ENCODE measurements around the gene SLCO4C1.

SLCO4C1 gene

DNA sequence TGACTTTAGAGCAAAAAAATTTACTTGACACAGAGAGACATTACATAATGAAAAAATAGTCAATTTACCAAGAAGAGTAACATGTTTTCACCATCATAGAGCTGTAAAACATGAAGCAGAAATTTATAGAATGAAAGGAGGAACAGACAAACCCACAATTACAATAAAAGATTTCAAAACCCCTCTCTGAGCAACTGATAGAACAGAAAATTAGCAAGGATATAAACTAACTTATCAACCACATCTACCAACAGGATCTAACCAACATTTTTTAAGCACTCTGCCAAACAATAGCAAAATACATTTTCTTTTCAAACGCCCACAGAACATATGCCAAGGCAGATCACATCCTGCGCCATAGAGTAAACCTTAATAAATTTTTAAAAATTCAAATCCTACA, 17.9 kb downstream of the SLCO4C1 start:
- in situ Hi-C loops (cut with MboI; ENCODE audit: low pct_unique_long_range_greater_than_20kb, low sequenced_read_pairs, unreplicated experiment), result no loop called here
- TF ChIP-seq, protein P1, sequence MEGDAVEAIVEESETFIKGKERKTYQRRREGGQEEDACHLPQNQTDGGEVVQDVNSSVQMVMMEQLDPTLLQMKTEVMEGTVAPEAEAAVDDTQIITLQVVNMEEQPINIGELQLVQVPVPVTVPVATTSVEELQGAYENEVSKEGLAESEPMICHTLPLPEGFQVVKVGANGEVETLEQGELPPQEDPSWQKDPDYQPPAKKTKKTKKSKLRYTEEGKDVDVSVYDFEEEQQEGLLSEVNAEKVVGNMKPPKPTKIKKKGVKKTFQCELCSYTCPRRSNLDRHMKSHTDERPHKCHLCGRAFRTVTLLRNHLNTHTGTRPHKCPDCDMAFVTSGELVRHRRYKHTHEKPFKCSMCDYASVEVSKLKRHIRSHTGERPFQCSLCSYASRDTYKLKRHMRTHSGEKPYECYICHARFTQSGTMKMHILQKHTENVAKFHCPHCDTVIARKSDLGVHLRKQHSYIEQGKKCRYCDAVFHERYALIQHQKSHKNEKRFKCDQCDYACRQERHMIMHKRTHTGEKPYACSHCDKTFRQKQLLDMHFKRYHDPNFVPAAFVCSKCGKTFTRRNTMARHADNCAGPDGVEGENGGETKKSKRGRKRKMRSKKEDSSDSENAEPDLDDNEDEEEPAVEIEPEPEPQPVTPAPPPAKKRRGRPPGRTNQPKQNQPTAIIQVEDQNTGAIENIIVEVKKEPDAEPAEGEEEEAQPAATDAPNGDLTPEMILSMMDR (IDR thresholded peaks at IDR 0.05; ENCODE audit: extremely low read depth, insufficient read depth, missing control alignments), result no peak
- no peak for DNase-seq (ENCODE audit: low spot score)

DNA sequence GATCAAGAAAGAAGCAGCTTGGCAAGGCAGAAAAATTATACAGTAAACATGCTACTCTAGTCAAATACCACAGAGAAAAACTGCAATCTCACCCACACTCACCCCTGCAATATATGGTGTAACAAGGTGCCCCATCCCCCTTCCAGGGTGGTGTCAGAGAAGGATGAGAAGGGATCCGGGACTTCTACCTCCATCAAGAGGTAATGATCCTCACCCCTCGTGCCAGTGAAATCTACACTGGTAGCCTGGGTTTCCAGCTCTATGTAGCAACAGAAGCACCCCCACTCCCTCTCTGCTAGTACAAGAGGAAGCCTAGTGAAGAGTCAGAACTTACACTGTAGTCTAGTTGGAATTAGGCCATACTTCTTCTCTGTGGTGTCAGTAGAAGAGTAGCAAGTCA, 18.9 kb downstream of the SLCO4C1 start:
- TF ChIP-seq, protein P1 (IDR thresholded peaks at IDR 0.05; ENCODE audit: extremely low read depth, insufficient read depth, missing control alignments), result no peak
- in situ Hi-C loops (cut with MboI; ENCODE audit: low pct_unique_long_range_greater_than_20kb, low sequenced_read_pairs, unreplicated experiment), result no loop called here
- no peak for DNase-seq (ENCODE audit: low spot score)

DNA sequence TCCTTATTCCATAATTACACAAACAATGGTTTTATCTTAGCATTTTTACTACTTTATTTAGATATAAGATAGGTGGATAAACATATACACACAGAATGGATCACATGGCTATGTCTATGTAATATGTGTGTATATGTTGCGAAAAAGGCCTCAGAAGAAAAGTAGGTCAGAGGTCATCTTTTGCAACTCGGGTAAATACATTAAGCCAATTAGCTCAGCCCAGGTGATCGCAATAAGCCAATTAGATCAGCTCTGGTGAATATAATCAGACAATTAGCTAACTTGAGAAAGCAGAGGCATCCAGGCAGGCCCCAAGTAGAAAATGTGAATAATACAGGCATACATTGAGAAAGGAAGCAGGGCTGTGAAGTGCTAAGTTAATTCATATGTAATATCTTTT, 24.3 kb downstream of the SLCO4C1 start:
- TF ChIP-seq, protein P1 (IDR thresholded peaks at IDR 0.05; ENCODE audit: extremely low read depth, insufficient read depth, missing control alignments), result no peak
- no peak for DNase-seq (ENCODE audit: low spot score)
- in situ Hi-C loops (cut with MboI; ENCODE audit: low pct_unique_long_range_greater_than_20kb, low sequenced_read_pairs, unreplicated experiment), result no loop called here

DNA sequence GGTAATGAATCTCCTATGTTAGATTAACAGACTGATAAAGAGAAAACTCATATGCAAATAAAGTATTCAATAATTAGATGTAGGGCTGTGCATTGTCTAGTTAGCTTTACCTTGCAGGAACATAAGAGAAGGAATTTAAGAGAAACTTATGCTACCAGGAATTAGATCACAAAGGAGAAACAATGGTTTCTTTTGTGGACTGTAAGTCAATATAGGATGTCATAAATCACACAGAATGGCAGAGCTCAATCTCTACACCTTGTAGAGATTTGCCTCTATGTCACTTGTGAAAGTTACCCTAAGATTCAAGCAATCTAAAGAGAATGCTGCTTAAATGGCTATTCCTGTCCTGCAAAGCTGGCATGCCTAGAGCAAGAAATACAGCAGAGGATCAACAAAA, 26.0 kb downstream of the SLCO4C1 start:
- in situ Hi-C loops (cut with MboI; ENCODE audit: low pct_unique_long_range_greater_than_20kb, low sequenced_read_pairs, unreplicated experiment), result no loop called here
- TF ChIP-seq, protein P1 (IDR thresholded peaks at IDR 0.05; ENCODE audit: extremely low read depth, insufficient read depth, missing control alignments), result no peak
- no peak for DNase-seq (ENCODE audit: low spot score)

DNA sequence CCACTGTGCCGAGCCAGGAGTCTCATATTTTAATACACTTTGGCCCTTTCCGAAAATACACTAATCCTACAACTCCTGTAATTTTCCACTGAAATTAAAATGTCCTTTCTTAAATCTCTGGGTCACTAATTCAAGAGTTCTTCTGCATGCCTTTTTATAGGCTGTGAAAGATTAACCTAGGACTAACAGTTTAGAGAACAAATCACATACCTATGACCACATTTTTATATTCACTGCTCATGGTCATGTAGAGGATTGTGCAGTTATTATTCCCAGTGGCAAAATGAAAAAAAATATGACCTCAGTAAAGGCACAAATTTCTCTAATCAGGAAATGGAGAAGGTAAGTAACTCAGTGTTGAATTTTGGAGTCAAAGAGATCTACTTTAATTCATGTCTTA, 33.4 kb downstream of the SLCO4C1 start:
- in situ Hi-C loops (cut with MboI; ENCODE audit: low pct_unique_long_range_greater_than_20kb, low sequenced_read_pairs, unreplicated experiment), result no loop called here
- TF ChIP-seq, protein P1 (IDR thresholded peaks at IDR 0.05; ENCODE audit: extremely low read depth, insufficient read depth, missing control alignments), result no peak
- DNase-seq (ENCODE audit: low spot score), result no peak

DNA sequence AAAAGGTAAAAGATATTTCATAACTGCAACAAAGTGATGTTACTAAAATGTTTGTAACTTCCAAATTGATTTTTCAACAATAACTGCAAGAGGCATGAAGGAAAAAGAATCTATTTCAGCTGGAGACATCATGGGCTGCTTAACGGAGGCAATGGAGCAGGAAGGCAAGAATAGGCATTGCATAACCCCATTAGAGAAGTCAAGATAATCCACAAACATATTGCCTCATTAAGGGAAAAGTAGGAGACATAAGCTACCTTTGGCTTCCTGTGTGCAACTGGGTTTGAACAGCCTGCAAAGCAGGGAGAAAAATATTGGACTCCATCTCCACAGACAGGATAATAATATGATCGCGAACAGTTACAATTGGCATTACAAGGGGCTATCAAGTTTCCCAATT, 46.7 kb downstream of the SLCO4C1 start:
- no peak for DNase-seq (ENCODE audit: low spot score)
- TF ChIP-seq, protein P1 (IDR thresholded peaks at IDR 0.05; ENCODE audit: extremely low read depth, insufficient read depth, missing control alignments), result no peak
- in situ Hi-C loops (cut with MboI; ENCODE audit: low pct_unique_long_range_greater_than_20kb, low sequenced_read_pairs, unreplicated experiment), result no loop called here

DNA sequence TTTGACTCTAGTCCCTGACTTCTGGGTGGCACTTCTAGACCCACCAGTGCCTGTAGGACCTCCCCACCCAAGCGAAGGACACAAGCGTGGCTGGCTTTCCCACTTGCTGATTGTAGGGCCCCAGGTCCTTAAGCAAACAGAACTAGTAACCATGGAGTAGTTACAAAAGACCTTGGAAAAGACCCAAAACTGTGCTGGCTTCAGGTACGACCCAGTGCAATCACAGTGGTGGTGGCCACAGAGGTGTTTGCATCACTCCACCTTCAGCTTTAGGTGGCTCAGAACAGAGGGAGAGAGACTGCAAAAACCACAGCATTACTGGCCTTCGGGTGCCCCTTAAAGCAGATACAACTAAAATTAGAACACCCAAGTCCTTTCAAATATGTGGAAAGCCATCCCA, 52.9 kb downstream of the SLCO4C1 start:
- TF ChIP-seq, protein P1 (IDR thresholded peaks at IDR 0.05; ENCODE audit: extremely low read depth, insufficient read depth, missing control alignments), result no peak
- no peak for DNase-seq (ENCODE audit: low spot score)
- in situ Hi-C loops (cut with MboI; ENCODE audit: low pct_unique_long_range_greater_than_20kb, low sequenced_read_pairs, unreplicated experiment), result no loop called here
